ENCODE data around the gene RTN4.
"Not testable (repeated sequence)": the region's sequence is repeated elsewhere in the genome, so short reads cannot be mapped to it uniquely, and the experiment has no call there.

RTN4 gene

GRCh38 chr2:55013936-55014335, 36.3 kb downstream of the RTN4 start:
- H3K4me3 ChIP-seq (ENCODE audit: low read length), result no peak overlapping the region
- TF ChIP-seq ZNF274 (IDR thresholded peaks at IDR 0.05; ENCODE audit: low read depth, low read length), result no peak

- H3K4me3 ChIP-seq (ENCODE audit: low read length), result no peak overlapping the region
- TF ChIP-seq ZNF274 (IDR thresholded peaks at IDR 0.05; ENCODE audit: low read depth, low read length), result no peak
Measured at GRCh38 chr2:55012672-55013484, 37.4 kb downstream of the RTN4 start.

GRCh38 chr2:55011831-55012671, 38.2 kb downstream of the RTN4 start:
- TF ChIP-seq ZNF274 (IDR thresholded peaks at IDR 0.05; ENCODE audit: low read depth, low read length), result no peak
- no peak overlapping the region for H3K4me3 ChIP-seq (ENCODE audit: low read length)

- TF ChIP-seq ZNF274 (IDR thresholded peaks at IDR 0.05; ENCODE audit: low read depth, low read length), result no peak
- no peak overlapping the region; the same call in none of the 2 replicates for H3K4me3 ChIP-seq (ENCODE audit: low read length)
Measured at GRCh38 chr2:55010915-55011314, 39.3 kb downstream of the RTN4 start.

- peak overlapping the region; percentile 95 for H3K4me3 ChIP-seq (ENCODE audit: low read length)
- no peak for TF ChIP-seq ZNF274 (IDR thresholded peaks at IDR 0.05; ENCODE audit: low read depth, low read length)
Measured at GRCh38 chr2:55010149-55010591, 40.1 kb downstream of the RTN4 start.

- peak overlapping the region; percentile 95 for H3K4me3 ChIP-seq (ENCODE audit: low read length)
- TF ChIP-seq ZNF274 (IDR thresholded peaks at IDR 0.05; ENCODE audit: low read depth, low read length), result no peak
Measured at GRCh38 chr2:55009277-55010060, 40.8 kb downstream of the RTN4 start.

- H3K4me3 ChIP-seq (ENCODE audit: low read length), result no peak overlapping the region
- no peak for TF ChIP-seq ZNF274 (IDR thresholded peaks at IDR 0.05; ENCODE audit: low read depth, low read length)
Measured at GRCh38 chr2:55006306-55006705, 43.9 kb downstream of the RTN4 start.

GRCh38 chr2:55003706-55004639, 46.3 kb downstream of the RTN4 start:
- no peak overlapping the region for H3K4me3 ChIP-seq (ENCODE audit: low read length)
- no peak for TF ChIP-seq ZNF274 (IDR thresholded peaks at IDR 0.05; ENCODE audit: low read depth, low read length)

- H3K4me3 ChIP-seq (ENCODE audit: low read length), result no peak overlapping the region
- TF ChIP-seq ZNF274 (IDR thresholded peaks at IDR 0.05; ENCODE audit: low read depth, low read length), result no peak
Measured at GRCh38 chr2:55001716-55002115, 48.5 kb downstream of the RTN4 start.

GRCh38 chr2:55000341-55000740, 49.9 kb downstream of the RTN4 start:
- no peak for TF ChIP-seq ZNF274 (IDR thresholded peaks at IDR 0.05; ENCODE audit: low read depth, low read length)
- H3K4me3 ChIP-seq (ENCODE audit: low read length), result no peak overlapping the region

- TF ChIP-seq ZNF274 (IDR thresholded peaks at IDR 0.05; ENCODE audit: low read depth, low read length), result no peak
- no peak overlapping the region; the same call in 1 of the 2 replicates for H3K4me3 ChIP-seq (ENCODE audit: low read length)
Measured at GRCh38 chr2:54999182-54999581, 51.1 kb downstream of the RTN4 start.

GRCh38 chr2:54997826-54998225, 52.4 kb downstream of the RTN4 start:
- H3K4me3 ChIP-seq (ENCODE audit: low read length), result no peak overlapping the region
- no peak for TF ChIP-seq ZNF274 (IDR thresholded peaks at IDR 0.05; ENCODE audit: low read depth, low read length)

- TF ChIP-seq ZNF274 (IDR thresholded peaks at IDR 0.05; ENCODE audit: low read depth, low read length), result no peak
- H3K4me3 ChIP-seq (ENCODE audit: low read length), result no peak overlapping the region
Measured at GRCh38 chr2:54995553-54995952, 54.7 kb downstream of the RTN4 start.

- H3K4me3 ChIP-seq (ENCODE audit: low read length), result not testable (repeated sequence)
Measured at GRCh38 chr2:54990694-54991093, 59.6 kb downstream of the RTN4 start.

Data from GM08714 (cell line).